H1 (cell line): ENCODE results near the gene IFT172. TPM values are rescaled to one million over a fixed set of nuclear protein-coding genes. Genes with fewer than 3 reads are reported as not detected.

ENCODE experiments used
- CREB1 ChIP-seq: IDR thresholded peaks from 2 replicates; pipeline ENCODE4 v1.6.1; 2012; ENCODE audit warnings: inconsistent platforms
- EGR1 ChIP-seq: IDR thresholded peaks from 2 replicates; pipeline ENCODE4 v1.6.1; 2011; ENCODE audit warnings: low read depth, low read length, borderline replicate concordance
- EZH2 ChIP-seq: fragments of 200-600 bp; sonication (generic); IDR thresholded peaks from 2 replicates; pipeline ENCODE4 v1.7.1; 2012; ENCODE audit warnings: low read depth, mild to moderate bottlenecking, moderate library complexity, low read length, inconsistent platforms; ENCODE audit not compliant: severe bottlenecking
- NRF1 ChIP-seq: IDR thresholded peaks from 2 replicates; pipeline ENCODE4 v1.6.1; 2011; ENCODE audit warnings: mild to moderate bottlenecking, low read depth, low read length, improper control_type of control experiment
- ZNF274 ChIP-seq: IDR thresholded peaks from 2 replicates; pipeline ENCODE4 v1.7.0; 2012; ENCODE audit warnings: low read length, borderline replicate concordance; ENCODE audit errors: extremely low read depth
- polyA plus RNA-seq, 7 experiments: library from polyadenylated mRNA; depleted of rRNA in 3 of 7; stranded (reverse) in 5 of 7; unstranded in 2 of 7; fragments of >200 nt in 5 of 7; fragments of 200-250 nt in 2 of 7; gene quantifications; 1 replicate in 5 of 7; 2 replicates in 1 of 7; 4 replicates in 1 of 7; pipeline versions ENCODE4 v1.2.1 to v1.2.3, GENCODE V29; 2011 to 2013; ENCODE audit warnings: missing spikeins in 2 of 7, mixed read lengths in 2 of 7
- total RNA-seq: library from RNA; stranded (reverse); fragmentation: NEBNext Ultra II Directional; extraction: Animal tissue kit (Norgen Biotek cat#: 25700); gene quantifications from 2 replicates; pipeline ENCODE4 v1.2.1, GENCODE V29; 2021
- TF ChIP-seq, protein P1 (sequence below): IDR thresholded peaks from 2 replicates; pipeline ENCODE4 v1.6.1; 2011; ENCODE audit warnings: low read length, improper control_type of control experiment

IFT172 gene
- total and polyA plus RNA-seq, 2 of the 8 experiments (the other 6 are each of a cell fraction or from before 2014, with no cell fraction given), result 13.5 to 14.0 TPM

- TF ChIP-seq, protein P1, sequence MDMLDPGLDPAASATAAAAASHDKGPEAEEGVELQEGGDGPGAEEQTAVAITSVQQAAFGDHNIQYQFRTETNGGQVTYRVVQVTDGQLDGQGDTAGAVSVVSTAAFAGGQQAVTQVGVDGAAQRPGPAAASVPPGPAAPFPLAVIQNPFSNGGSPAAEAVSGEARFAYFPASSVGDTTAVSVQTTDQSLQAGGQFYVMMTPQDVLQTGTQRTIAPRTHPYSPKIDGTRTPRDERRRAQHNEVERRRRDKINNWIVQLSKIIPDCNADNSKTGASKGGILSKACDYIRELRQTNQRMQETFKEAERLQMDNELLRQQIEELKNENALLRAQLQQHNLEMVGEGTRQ, result no peak
- TF ChIP-seq CREB1, result no peak
- TF ChIP-seq EGR1, result no peak
- no peak for TF ChIP-seq ZNF274
- no peak for TF ChIP-seq EZH2
- TF ChIP-seq NRF1, result no peak
Observed at GRCh38 chr2:27445155-27445554, 44.4 kb downstream of the IFT172 start (continued).
